GM19193 (cell line): ENCODE results near the gene TM7SF2.

Source experiments
- POLR2A ChIP-seq: IDR thresholded peaks from 4 replicates; pipeline ENCODE4 v1.6.1; 2011; ENCODE audit not compliant: insufficient read depth, insufficient read length; ENCODE audit errors: extremely low read depth

TM7SF2 gene

DNA sequence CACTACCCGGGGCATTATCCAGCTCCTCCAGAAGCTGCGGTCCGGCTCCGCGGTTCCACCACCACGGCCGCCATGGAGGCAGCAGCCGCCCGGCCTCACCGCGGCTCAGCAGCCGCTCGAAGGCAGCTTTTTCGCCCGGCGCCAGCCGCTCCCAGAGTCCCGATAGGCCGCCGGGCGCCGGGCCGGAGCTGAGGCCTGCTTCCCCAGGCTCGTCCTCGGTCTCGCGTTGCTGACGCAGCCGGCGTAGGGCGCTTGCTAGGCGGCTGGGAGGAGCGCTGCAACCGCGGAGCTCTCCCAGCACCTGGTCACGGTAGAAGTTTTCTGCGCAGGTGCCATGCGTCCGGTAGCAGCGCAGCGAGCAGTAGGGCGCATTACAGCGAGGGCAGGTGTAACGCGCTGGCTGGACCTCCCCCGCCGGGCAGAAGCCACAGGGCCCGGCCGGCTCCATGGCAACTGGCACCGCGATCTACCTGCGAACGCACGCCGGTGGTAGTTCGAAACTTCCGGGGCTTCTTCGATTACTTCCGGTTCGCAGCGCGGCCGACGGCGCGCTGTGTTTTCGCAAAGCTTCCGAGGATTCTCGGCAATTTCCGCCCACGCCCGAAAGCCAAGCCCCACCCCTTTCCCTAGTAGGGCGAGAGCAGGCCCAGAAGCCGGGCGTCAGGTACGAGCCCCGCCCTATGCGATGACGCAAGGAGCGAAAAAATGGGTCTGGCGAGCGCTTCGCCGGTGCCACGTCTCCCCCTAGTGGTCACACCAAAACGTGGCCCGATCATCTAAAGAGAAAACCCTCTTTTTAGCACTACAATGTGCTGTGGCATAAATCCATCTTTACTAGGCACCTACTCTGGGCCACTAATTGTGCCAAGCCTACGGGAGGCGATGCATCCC lies 5.8 kb downstream of the TM7SF2 start, which contains the start of gene ZNHIT2:
TSS of gene ZNHIT2 (minus strand) at position 496 of the 891 bp plus-strand sequence. CDS start at position 448, 48 bp downstream.
- peak; percentile 77 for TF ChIP-seq POLR2A

DNA sequence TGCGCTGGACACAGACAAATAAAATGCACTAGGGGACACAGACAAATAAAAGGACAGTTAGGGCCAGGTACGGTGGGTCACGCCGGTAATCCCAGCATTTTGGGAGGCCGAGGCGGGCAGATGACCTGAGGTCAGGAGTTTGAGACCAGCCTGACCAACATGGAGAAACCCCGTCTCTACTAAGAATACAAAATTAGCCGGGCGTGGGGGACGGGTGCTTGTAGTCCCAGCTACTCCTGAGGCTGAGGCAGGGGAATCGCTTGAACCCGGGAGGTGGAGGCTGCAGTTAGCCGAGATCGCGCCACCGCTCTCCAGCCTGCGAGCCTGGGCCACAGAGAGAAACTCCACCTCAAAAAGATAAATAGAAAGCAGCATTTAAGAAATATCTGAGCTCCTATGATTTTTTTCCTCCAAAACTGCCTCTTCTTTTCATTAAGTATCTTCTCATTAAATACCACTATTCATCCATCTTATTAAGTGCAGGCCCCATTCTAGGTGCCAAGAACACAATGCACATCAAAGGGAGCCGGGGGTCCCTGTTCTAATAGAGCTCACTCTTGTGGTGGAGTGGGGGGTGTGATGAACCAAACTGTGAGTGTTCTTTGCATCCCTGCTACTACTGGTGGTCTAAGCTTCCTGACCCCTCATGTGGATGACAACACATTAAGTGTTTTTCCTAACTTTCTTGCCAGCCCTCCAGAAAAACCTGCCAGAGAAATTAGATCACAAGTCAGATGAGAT lies 6.6 kb downstream of the TM7SF2 start:
- no peak for TF ChIP-seq POLR2A

DNA sequence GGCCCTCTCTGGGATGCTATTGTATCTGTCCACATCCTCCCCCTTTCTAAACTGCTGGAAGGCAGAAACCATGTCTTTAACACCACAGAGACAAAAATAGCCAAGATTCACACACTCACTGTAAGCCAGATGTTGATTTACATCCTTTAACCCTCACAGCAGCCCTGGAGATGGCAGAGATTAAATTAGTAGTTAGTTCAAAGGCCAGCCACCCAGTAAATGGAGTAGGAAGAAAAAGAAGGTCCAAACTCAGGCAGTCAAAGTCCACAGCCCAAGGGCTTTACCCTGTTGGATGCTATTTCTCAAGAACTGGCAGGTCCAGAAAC lies 8.0 kb downstream of the TM7SF2 start:
- no peak for TF ChIP-seq POLR2A

DNA sequence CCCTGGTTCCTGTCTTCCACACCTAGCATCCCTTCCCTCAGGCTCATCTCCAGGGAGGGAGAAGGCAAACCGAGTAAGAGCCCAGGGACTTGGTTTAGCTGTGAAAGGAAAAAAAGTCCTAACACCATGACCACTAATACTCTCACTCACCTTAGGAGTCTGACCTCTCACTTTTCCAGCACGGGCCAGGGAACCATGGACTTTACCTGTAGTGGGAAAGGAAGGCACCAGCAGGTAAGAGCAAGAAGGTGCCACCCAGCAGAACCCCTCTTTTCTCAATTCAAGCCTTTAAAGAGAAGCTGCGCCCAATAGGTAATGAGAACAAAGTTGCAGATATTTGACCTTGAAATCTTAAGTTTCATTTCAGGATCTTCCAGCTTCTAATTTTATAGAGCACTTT lies 9.2 kb downstream of the TM7SF2 start:
- no peak for TF ChIP-seq POLR2A

DNA sequence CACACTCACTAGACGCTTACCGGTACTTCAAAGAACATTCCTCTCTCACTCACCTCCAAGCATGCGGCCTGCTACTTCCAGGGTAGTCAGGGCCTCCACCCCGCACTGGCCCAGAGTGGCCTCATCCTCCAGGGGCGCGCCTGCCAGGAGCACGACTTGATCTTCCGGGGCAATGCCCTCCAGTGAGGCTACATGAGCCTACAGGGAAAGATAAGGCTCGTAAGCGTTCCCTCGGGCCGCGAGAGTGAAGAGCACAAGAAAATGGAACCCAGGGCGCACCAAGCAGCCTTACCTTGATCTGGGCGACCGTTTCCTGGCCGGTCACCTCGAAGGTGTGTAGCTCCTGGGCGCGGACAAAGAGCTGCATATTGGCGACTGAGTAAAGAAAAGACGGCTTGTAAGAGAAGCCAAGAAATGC lies 9.8 kb downstream of the TM7SF2 start:
- no peak for TF ChIP-seq POLR2A

DNA sequence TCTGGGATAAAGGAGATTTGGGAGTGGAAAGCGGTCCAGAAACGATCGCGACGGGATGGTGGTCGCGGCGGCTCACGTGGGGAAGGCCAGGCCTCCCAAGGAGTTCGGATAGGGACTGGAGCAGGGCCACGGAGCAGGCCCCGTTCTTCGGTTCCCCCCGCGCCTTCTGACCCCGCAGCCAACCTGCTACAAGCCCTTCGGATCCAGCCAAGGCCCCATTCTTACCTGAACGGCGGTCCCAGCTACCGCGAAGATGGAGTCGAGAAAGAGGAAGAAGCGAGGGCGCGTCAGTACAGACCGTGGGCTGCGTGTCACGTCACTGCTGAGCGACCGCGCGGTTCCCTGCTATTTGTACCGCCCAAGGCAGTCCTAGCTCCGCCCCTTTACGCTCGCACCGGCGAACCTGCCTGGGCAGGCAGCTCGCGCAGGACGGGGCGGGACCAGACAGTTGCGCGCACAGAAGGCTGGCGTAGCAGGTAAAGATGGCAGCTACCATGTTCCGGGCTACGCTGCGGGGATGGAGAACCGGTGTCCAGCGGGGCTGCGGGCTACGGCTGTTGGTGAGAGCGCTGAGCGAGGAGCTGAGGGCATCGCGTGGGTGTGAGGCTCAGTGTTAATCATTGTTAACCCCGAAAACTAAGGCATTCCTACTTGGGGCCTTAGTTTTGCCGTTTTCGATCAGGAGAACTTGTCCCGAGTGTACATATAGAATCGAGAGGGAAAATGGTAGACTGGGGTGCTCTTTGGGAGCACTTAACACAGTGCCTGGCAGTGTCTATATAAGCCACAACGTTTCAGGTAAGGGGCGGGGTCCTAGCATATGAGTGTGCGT lies 10.4 kb downstream of the TM7SF2 start, which contains the start of the genes FAU and MRPL49:
TSS of gene FAU (minus strand) at position 270 of the 832 bp plus-strand sequence. CDS start 321 bp downstream, outside the sequence.
TSS of gene MRPL49 (plus strand) at position 457 of the 832 bp plus-strand sequence. CDS start at position 483, 26 bp downstream.
- peak; percentile 94 for TF ChIP-seq POLR2A

DNA sequence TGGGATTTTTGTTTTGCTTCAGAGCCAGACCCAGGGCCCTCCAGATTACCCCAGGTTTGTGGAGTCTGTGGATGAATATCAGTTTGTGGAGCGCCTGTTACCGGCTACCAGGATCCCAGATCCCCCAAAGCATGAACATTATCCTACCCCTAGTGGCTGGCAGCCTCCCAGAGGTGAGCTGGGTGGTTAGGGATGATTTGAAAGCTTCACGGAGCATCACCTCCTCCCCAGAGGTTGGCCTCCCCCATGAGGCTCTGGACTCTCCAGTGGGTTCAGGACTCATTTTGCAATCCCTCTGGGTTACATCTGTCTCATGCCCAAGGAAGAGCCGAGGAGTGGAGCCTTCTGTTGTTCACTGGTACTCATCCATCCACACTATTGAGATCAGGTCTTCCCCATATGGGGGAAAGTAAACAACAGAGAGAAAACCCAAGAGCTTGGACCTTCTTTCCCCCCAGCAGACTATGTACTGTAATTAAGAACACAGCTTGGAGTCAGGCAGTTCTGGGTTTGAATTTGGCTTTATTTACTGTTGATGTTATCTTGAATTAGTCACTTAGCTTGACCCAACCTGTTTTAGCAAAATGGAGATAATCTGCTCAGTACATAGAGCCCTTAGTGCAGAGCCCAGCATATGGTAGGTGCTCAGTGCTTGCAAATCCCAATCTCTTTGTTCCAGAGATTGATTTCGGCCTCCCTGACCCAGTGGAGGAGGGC lies 13.0 kb downstream of the TM7SF2 start:
- TF ChIP-seq POLR2A: no peak

DNA sequence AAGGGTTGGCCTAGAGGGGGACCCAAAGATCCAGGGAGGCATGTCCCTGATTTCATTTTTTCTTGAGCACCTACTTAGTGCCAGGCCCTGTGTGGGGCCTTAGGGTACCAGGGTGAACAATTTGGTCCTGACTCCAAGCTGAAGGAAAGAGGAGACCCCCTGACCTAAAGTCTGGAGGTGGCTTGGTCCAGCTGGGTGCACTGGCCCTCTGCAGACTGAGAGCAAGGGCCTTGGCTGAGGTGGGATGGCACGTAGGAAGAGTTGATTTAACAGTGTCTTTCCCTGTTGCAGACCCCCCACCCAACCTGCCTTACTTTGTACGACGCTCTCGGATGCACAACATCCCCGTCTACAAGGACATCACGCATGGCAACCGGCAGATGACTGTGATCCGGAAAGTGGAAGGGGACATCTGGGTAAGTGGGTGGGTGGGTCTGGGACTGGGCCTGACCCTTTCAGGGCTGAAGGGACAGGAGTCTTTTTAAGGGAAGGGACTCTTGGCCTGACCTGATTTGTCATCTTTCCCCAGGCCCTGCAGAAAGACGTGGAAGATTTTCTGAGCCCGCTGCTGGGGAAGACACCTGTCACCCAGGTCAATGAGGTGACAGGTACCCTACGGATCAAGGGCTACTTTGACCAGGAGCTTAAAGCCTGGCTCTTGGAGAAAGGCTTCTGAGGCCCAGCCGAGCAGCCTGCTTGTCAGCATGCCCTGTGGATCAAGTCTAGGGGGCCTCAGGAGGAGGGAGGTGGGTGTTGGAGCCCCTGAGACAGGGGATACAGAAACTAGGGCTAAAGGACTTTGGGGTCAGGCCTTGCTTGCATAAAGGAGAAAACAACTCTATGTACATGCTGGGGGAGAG lies 13.8 kb downstream of the TM7SF2 start:
- TF ChIP-seq POLR2A: no peak

DNA sequence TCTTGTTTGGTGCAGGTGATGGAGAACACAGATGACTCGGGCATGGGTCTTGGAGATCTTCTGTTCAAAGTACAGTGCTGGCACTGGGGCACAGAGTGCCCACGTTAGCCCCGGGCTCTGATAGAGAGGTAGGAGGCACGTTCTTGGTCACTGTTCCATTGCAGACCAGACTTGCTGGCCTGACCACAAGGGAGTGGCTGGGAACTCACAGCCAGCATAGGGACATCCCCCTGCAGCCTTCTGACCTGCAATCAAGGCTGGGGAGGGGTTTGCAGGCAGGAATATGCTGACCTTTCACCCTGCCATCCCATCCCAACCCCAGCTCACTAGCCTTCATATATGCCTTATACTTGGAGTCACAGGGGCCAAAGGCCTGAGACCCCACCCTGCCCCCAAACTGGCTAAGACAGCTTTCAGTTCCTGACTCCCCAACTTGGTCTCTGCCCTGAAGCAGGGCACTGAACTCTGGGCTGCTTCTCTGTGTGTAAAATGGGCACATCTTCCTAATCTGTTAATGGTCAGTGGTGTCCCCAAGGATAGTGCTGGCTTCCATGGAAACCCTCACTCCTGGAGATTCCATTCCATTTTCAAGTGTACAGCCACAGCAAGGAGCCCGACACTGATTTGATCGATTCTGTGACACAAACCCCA lies 15.1 kb downstream of the TM7SF2 start:
- peak; percentile 48 for TF ChIP-seq POLR2A

DNA sequence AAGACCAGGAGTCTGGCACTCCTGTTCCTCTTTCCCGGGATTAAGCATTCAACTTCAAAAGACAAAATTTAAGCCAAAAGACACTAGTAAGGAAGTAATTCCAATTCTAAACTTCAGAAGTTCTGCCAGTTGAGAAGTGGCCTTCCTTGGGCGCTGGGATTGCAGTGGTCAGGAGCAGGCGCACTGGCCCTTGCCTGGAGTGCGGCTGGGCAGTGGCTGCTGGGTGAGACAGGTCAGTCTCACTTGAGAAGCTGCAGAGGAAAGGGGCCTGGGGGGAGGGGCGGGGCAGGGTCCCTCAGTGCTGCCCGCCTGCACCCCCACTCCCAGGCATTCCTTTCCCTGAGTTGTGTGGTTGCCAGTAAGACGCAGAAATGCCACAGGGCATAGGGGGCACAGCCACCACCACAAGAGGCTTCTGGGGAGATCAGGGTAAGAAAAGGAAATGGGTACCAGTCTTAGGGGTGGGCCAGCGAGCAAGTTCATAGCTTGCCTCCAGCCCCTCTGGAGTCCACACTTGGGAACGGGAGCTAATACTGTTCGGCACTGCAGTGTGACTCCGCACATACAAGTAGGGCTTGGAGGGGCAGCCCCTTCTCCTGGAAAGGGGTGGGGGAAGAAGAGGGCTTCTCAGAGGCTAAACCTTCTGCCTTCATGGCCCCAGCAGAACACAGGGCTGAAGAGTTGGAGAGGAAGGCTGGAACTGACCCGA lies 16.0 kb downstream of the TM7SF2 start:
- TF ChIP-seq POLR2A: no peak

DNA sequence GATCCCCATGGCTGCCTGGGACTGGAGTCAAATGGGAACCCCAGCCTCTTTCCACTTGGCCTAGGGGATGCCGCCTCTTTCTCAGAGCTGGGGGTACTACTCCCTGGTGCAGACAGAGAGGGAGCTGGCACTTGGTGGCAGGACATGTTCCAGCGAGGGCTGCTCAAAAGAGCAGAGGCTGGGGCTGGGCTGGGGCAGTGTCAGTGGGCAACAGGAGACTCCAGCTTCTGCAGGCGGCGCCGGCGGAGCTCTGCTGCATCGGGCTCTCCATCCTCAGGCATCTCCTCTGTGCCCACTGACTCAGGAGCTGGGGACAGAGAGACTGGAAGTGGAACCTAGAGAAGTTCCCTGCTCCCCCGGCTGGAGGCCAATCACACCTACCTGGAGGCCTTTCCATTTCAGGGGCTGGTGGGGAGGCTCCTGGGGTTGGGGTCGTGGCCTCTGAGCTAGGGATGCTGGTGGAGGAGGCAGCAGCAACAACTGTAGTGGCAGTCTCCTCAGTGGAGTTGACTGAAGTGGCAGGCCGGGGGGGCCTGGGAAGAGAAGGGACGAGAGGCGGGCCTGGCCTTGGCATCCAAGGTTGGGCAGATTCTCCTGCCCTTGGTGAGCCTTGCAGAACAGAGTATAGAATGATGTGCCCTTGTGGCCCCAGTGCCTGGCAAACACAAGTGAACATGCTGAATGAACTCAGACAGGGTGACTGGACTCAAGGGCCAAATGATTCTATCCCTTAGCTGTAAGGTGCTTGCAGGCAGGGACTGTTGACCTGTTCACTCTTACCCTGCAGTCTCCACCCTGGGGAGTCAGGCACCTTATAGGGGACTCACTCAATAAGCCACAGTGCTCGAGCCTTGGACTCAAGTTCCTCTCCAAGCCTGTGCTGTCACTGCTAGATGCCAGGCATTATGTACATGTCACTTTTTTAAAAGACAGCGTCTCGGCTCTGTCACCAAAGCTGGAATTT lies 16.8 kb downstream of the TM7SF2 start:
- peak; percentile 52 for TF ChIP-seq POLR2A
